Measurements from ENCODE around the gene INPP5A.
A peak's percentile ranks its signal among the peaks of the same experiment; 100 is the strongest.

INPP5A gene

DNA sequence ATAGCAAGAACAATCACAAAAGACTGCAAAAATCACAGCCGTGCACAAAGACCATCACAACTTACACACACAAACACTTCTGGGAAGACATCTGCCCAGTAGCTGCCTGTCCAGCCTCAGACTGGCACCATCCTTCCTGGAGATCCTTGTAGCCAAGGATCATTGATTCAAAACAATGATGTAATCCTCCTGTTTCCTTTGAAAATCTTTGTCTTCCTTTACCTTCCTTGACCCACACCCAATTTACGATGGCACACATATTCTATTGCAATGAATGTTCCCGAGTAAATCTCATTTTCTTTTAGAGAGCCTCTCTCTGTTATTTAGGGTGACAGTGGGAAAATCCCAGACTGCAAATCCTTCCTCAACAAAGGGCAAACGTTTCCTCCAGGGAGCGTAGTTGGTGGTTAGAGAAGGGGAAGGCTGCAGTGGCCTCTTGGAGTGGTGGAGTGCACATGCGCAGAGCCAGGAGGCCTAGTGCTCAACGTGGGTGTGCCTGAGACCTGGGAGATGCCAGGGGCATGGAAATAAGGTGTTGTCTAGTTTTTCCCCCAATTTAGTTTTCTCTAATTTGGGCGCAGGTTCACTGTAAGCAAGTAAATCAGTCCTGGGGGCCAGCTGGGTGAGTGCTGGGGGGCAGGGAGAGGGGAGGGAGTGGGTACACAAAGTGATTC is 3.1 kb upstream of the INPP5A start:
- Histone ChIP-seq H3K27me3 (replicated peaks; ENCODE audit: control insufficient read depth, insufficient read depth, low read length) (no peaks in the 10 kb centered on the region), H3K9me3 (ENCODE audit: control insufficient read depth, low read length) (peaks cover 13% of the 10 kb centered on the region), H3K4me3 (ENCODE audit: low read length) (no peak overlapping the region), H3K36me3 (ENCODE audit: control insufficient read depth, insufficient read depth, low read length, severe bottlenecking) (no peaks in the 10 kb centered on the region), H3K9ac (ENCODE audit: low read length) (no peak overlapping the region), H3K4me1 (ENCODE audit: control insufficient read depth, insufficient read depth, low read length) (peaks cover 17% of the 10 kb centered on the region)
- DNase-seq (ENCODE audit: low read depth): no peak

- no peak overlapping the region for H3K4me3 ChIP-seq (ENCODE audit: low read length)
- no peak overlapping the region for H3K9ac ChIP-seq (ENCODE audit: low read length)
- no peak for DNase-seq (ENCODE audit: low read depth)
- H3K4me1 ChIP-seq (ENCODE audit: control insufficient read depth, insufficient read depth, low read length): peaks cover 23% of the 10 kb centered on the region
- H3K9me3 ChIP-seq (ENCODE audit: control insufficient read depth, low read length): peaks cover 13% of the 10 kb centered on the region
- H3K36me3 ChIP-seq (ENCODE audit: control insufficient read depth, insufficient read depth, low read length, severe bottlenecking): no peaks in the 10 kb centered on the region
- H3K27me3 ChIP-seq (replicated peaks; ENCODE audit: control insufficient read depth, insufficient read depth, low read length): no peaks in the 10 kb centered on the region
Measured at GRCh38 chr10:132535065-132535651, 2.4 kb upstream of the INPP5A start.

DNA sequence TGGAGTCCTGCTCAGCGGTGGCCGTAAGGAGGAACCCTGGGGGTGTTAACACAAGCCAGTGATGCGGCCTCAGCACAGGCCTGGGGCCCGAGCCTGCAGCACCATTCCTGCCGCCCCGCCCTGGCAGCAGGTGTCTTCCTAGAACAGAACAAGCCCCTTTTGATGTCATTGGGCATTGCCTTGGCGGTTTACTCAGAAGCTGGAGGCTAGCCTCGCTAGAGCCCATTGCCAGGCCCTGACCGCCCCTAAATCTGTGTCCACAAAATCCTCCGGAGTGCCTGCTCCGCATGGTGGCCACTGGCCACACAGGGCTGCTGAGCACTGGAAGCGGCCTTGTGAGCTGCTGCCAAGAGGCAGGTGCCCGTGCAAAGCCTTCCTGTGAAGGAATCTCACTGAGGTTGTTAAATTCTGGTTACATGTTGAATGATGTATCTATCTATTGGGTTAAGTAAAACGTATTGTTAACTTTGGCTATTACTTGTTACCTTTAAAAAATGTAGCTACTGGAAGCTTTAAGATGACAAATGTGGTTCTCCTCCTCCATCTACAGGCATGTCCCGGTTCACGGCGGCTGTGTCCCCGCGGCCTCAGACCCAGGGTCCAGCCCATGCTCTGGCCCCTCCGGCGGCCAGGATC is 1.2 kb upstream of the INPP5A start:
- Histone ChIP-seq H3K9me3 (ENCODE audit: control insufficient read depth, low read length) (peaks cover 8% of the 10 kb centered on the region), H3K4me3 (ENCODE audit: low read length) (peak overlapping the region; percentile 83), H3K4me1 (ENCODE audit: control insufficient read depth, insufficient read depth, low read length) (peaks cover 35% of the 10 kb centered on the region), H3K9ac (ENCODE audit: low read length) (peak overlapping the region; percentile 87), H3K36me3 (ENCODE audit: control insufficient read depth, insufficient read depth, low read length, severe bottlenecking) (no peaks in the 10 kb centered on the region), H3K27me3 (replicated peaks; ENCODE audit: control insufficient read depth, insufficient read depth, low read length) (no peaks in the 10 kb centered on the region)
- no peak for DNase-seq (ENCODE audit: low read depth)

DNA sequence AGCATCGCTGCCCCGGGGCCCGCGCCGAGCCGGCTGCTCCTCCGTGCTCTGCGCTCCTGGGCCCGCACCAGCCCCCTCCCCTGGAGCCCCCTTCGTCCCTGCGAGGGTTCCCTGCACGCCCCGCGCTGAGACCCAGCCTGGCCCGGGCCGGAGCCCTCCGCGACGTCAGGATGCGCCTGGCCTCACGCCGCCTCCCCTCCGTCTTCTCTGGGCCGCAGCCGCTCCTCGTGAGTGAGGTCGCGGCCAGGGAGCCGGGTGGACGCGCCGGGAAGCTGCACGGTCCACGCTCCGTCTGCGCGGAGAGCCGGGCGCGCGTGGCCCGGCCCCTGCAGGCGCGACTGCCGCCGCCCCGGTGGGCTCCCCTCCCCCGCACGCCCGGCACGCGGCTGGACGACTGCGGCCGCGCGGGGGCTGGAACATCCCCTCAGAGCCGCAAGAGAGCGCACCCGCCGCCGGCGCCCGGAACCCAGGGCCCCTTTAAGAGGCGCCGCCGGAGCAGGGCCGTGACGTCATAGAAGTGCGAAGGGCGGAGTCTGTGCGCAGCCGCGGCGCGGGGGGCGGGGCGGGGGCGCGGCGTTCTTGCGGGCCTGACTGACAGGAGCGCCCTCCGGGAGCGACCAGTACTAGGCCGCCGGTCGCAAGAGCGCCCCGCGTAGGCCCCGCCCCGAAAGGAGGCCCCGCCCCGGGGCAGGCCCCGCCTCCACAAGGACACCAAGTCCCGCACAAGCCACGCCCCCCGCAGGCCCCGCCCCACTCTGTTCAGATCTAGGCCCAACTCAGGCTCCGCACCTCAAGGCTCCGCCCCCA is 507 bp upstream of the INPP5A start:
- Histone ChIP-seq H3K27me3 (replicated peaks; ENCODE audit: control insufficient read depth, insufficient read depth, low read length) (no peaks in the 10 kb centered on the region), H3K4me3 (ENCODE audit: low read length) (peak overlapping the region; percentile 83), H3K9ac (ENCODE audit: low read length) (peak overlapping the region; percentile 87), H3K4me1 (ENCODE audit: control insufficient read depth, insufficient read depth, low read length) (peaks cover 36% of the 10 kb centered on the region), H3K9me3 (ENCODE audit: control insufficient read depth, low read length) (peaks cover 1% of the 10 kb centered on the region), H3K36me3 (ENCODE audit: control insufficient read depth, insufficient read depth, low read length, severe bottlenecking) (no peaks in the 10 kb centered on the region)
- DNase-seq (ENCODE audit: low read depth): peak; percentile 100

GRCh38 chr10:132538031-132538789 is 623 bp downstream of the INPP5A start:
- peak overlapping the region; percentile 88 for H3K4me3 ChIP-seq (ENCODE audit: low read length)
- no peaks in the 10 kb centered on the region for H3K9me3 ChIP-seq (ENCODE audit: control insufficient read depth, low read length)
- H3K4me1 ChIP-seq (ENCODE audit: control insufficient read depth, insufficient read depth, low read length): peaks cover 36% of the 10 kb centered on the region
- peak overlapping the region; percentile 91 for H3K9ac ChIP-seq (ENCODE audit: low read length)
- H3K36me3 ChIP-seq (ENCODE audit: control insufficient read depth, insufficient read depth, low read length, severe bottlenecking): no peaks in the 10 kb centered on the region
- DNase-seq (ENCODE audit: low read depth): no peak
- no peaks in the 10 kb centered on the region for H3K27me3 ChIP-seq (replicated peaks; ENCODE audit: control insufficient read depth, insufficient read depth, low read length)

GRCh38 chr10:132538790-132539421 is 1.3 kb downstream of the INPP5A start:
- H3K4me3 ChIP-seq (ENCODE audit: low read length): peak overlapping the region; percentile 88
- H3K36me3 ChIP-seq (ENCODE audit: control insufficient read depth, insufficient read depth, low read length, severe bottlenecking): no peaks in the 10 kb centered on the region
- H3K27me3 ChIP-seq (replicated peaks; ENCODE audit: control insufficient read depth, insufficient read depth, low read length): no peaks in the 10 kb centered on the region
- no peaks in the 10 kb centered on the region for H3K9me3 ChIP-seq (ENCODE audit: control insufficient read depth, low read length)
- H3K4me1 ChIP-seq (ENCODE audit: control insufficient read depth, insufficient read depth, low read length): peaks cover 36% of the 10 kb centered on the region
- H3K9ac ChIP-seq (ENCODE audit: low read length): peak overlapping the region; percentile 91
- no peak for DNase-seq (ENCODE audit: low read depth)

DNA sequence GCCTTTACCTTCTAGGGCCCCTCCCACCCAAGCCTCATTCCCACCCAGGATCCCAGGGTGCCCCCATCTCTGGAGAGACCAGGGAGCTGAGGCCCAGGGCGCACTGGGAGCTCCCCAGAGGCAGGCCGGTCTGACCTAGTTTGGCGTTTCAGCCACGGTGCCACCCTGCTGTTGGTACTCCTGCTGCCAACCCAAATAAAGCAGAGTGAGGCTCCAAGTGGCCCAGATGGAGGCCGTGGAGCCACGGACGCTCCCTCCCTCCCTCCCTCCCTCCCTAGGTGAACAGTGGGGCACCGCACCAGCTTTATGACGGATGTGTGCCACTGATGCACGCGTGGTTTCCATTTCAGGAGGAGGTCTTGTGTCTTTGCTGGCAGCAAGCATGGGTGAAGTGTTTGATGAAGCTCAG is 1.8 kb downstream of the INPP5A start:
- Histone ChIP-seq H3K9ac (ENCODE audit: low read length) (peak overlapping the region; percentile 91), H3K4me1 (ENCODE audit: control insufficient read depth, insufficient read depth, low read length) (peaks cover 36% of the 10 kb centered on the region), H3K4me3 (ENCODE audit: low read length) (peak overlapping the region; percentile 88), H3K36me3 (ENCODE audit: control insufficient read depth, insufficient read depth, low read length, severe bottlenecking) (no peaks in the 10 kb centered on the region), H3K9me3 (ENCODE audit: control insufficient read depth, low read length) (no peaks in the 10 kb centered on the region), H3K27me3 (replicated peaks; ENCODE audit: control insufficient read depth, insufficient read depth, low read length) (no peaks in the 10 kb centered on the region)
- DNase-seq (ENCODE audit: low read depth): peak; percentile 56

DNA sequence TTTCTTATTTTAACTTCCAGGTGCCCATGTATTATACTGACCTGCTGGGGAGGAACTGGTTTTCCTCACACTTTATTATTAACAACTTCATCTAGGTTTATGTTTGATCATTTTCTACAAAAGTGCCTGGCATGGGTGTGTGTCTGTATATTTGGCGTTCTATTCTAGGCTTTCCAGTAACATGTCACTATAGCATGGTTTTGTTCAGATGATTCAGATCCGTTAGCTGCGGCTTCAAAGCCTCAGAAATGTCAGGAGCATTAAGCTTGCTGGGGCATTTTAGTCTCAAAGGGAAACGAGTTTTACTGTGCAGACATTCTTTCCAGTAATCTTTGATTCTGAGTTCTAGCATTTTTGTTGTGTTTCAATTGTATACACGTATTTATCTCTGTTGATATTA is 2.3 kb downstream of the INPP5A start:
- no peaks in the 10 kb centered on the region for H3K27me3 ChIP-seq (replicated peaks; ENCODE audit: control insufficient read depth, insufficient read depth, low read length)
- H3K9me3 ChIP-seq (ENCODE audit: control insufficient read depth, low read length): no peaks in the 10 kb centered on the region
- peak overlapping the region; percentile 19 for H3K9ac ChIP-seq (ENCODE audit: low read length)
- H3K36me3 ChIP-seq (ENCODE audit: control insufficient read depth, insufficient read depth, low read length, severe bottlenecking): no peaks in the 10 kb centered on the region
- H3K4me1 ChIP-seq (ENCODE audit: control insufficient read depth, insufficient read depth, low read length): peaks cover 36% of the 10 kb centered on the region
- DNase-seq (ENCODE audit: low read depth): peak; percentile 80
- H3K4me3 ChIP-seq (ENCODE audit: low read length): peak overlapping the region; percentile 62

- DNase-seq (ENCODE audit: low read depth): peak; percentile 67
- H3K36me3 ChIP-seq (ENCODE audit: control insufficient read depth, insufficient read depth, low read length, severe bottlenecking): no peaks in the 10 kb centered on the region
- H3K4me1 ChIP-seq (ENCODE audit: control insufficient read depth, insufficient read depth, low read length): peaks cover 36% of the 10 kb centered on the region
- peak overlapping the region; percentile 62 for H3K4me3 ChIP-seq (ENCODE audit: low read length)
- H3K9me3 ChIP-seq (ENCODE audit: control insufficient read depth, low read length): no peaks in the 10 kb centered on the region
- H3K9ac ChIP-seq (ENCODE audit: low read length): peak overlapping the region; percentile 19
- no peaks in the 10 kb centered on the region for H3K27me3 ChIP-seq (replicated peaks; ENCODE audit: control insufficient read depth, insufficient read depth, low read length)
Measured at GRCh38 chr10:132540456-132540855, 2.9 kb downstream of the INPP5A start.

GRCh38 chr10:132541129-132541528 is 3.5 kb downstream of the INPP5A start:
- no peak overlapping the region for H3K4me3 ChIP-seq (ENCODE audit: low read length)
- H3K27me3 ChIP-seq (replicated peaks; ENCODE audit: control insufficient read depth, insufficient read depth, low read length): no peaks in the 10 kb centered on the region
- peak overlapping the region; percentile 19 for H3K9ac ChIP-seq (ENCODE audit: low read length)
- no peaks in the 10 kb centered on the region for H3K9me3 ChIP-seq (ENCODE audit: control insufficient read depth, low read length)
- peaks cover 35% of the 10 kb centered on the region for H3K4me1 ChIP-seq (ENCODE audit: control insufficient read depth, insufficient read depth, low read length)
- no peak for DNase-seq (ENCODE audit: low read depth)
- H3K36me3 ChIP-seq (ENCODE audit: control insufficient read depth, insufficient read depth, low read length, severe bottlenecking): no peaks in the 10 kb centered on the region

All from adipocyte (in vitro differentiated cells).